ENCODE data around the gene ARID3B. TPM values are rescaled to one million over a fixed set of nuclear protein-coding genes. Genes with fewer than 3 reads are reported as not detected.

The ARID3B gene
- total RNA-seq, 1 experiment from 2014 or later: 12.7 TPM

GRCh38 chr15:74529921-74530320 is 11.1 kb upstream of the ARID3B start:
- H3K36me3 ChIP-seq (ENCODE audit: control insufficient read depth, insufficient read depth, low read length): no peaks in the 10 kb centered on the region
- ChIA-PET CTCF (no interaction called here), POLR2A (interaction anchor here (0.6 kb wide), 1 partner anchor 11 kb away, joined by 3 read pairs; the partner anchor contains the start of gene ARID3B)
- no peaks in the 10 kb centered on the region for H3K9me3 ChIP-seq (ENCODE audit: control insufficient read depth, insufficient read depth, low read depth, low read length)
- ATAC-seq: no peak
- DNase-seq (ENCODE audit: low read depth, low spot score): no peak
- peaks cover 9% of the 10 kb centered on the region; the same call in 1 of the 2 replicates for H3K4me1 ChIP-seq (ENCODE audit: control insufficient read depth, insufficient read depth, low read length)
- H3K4me3 ChIP-seq (ENCODE audit: low read depth in 2 of 2, low read length in 2 of 2): no peak overlapping the region
- H3K27me3 ChIP-seq (ENCODE audit: control insufficient read depth, insufficient read depth, low read length): no peaks in the 10 kb centered on the region
- no TSS peak for BruUV-seq (replicated peaks)
- TF ChIP-seq CTCF (IDR thresholded peaks at IDR 0.05): no peak
- no peak for TF ChIP-seq TCF7L2 (IDR thresholded peaks at IDR 0.05; ENCODE audit: low read depth, low read length)
- in situ Hi-C loops (cut with HindIII; ENCODE audit: low pct_unique_long_range_greater_than_20kb, low sequenced_read_pairs): no loop called here
- intact Hi-C loops (cut with micrococcal nuclease; ENCODE audit: unreplicated experiment): no loop called here
- H3K27ac ChIP-seq (ENCODE audit: low read length): 0 out of 2 replicates have a peak overlapping the region, but pooled peaks have one; percentile 8

- H3K4me1 ChIP-seq (ENCODE audit: control insufficient read depth, insufficient read depth, low read length): peaks cover 9% of the 10 kb centered on the region; the same call in 1 of the 2 replicates
- no peaks in the 10 kb centered on the region for H3K27me3 ChIP-seq (ENCODE audit: control insufficient read depth, insufficient read depth, low read length)
- no peak overlapping the region; the same call in 1 of the 2 replicates for H3K27ac ChIP-seq (ENCODE audit: low read length)
- TF ChIP-seq SIN3A (IDR thresholded peaks at IDR 0.05; ENCODE audit: borderline replicate concordance, insufficient read depth, low read depth, low read length) (no peak), REST (IDR thresholded peaks at IDR 0.05; ENCODE audit: insufficient read depth in 1 of 2, low read depth in 2 of 2, low read length in 1 of 2) (no peak), POLR2AphosphoS5 (IDR thresholded peaks at IDR 0.05; ENCODE audit: low read depth, low read length) (no peak), TCF7L2 (IDR thresholded peaks at IDR 0.05; ENCODE audit: low read depth, low read length) (no peak), CTCF (IDR thresholded peaks at IDR 0.05) (no peak)
- DNase-seq (ENCODE audit: low read depth, low spot score) (no peak), ATAC-seq (peak; percentile 19)
- no peaks in the 10 kb centered on the region for H3K9me3 ChIP-seq (ENCODE audit: control insufficient read depth, insufficient read depth, low read depth, low read length)
- ChIA-PET CTCF (interaction anchor here (0.6 kb wide), 1 partner anchor 16 kb away, joined by 3 read pairs; no protein-coding TSS in a partner anchor), POLR2A (interaction anchor here (0.6 kb wide), 1 partner anchor 10 kb away, joined by 3 read pairs; the partner anchor contains the start of gene ARID3B)
- BruUV-seq (replicated peaks): no TSS peak
- in situ Hi-C loops (cut with HindIII; ENCODE audit: low pct_unique_long_range_greater_than_20kb, low sequenced_read_pairs) (no loop called here), intact Hi-C loops (cut with micrococcal nuclease; ENCODE audit: unreplicated experiment) (no loop called here)
- no peak overlapping the region for H3K4me3 ChIP-seq (ENCODE audit: low read depth in 2 of 2, low read length in 2 of 2)
- H3K36me3 ChIP-seq (ENCODE audit: control insufficient read depth, insufficient read depth, low read length): no peaks in the 10 kb centered on the region
These were observed 10.3 kb upstream of the ARID3B start for GRCh38 chr15:74530771-74531143.

Data from Panc1 (cell line).